ENCODE measurements around the gene LDLRAD3. TPM values are rescaled to one million over a fixed set of nuclear protein-coding genes. Genes with fewer than 3 reads are reported as not detected.

The LDLRAD3 gene
- total and polyA plus RNA-seq, 3 experiments from 2014 or later, result 0.09 to 0.44 TPM; not detected in 1

DNA sequence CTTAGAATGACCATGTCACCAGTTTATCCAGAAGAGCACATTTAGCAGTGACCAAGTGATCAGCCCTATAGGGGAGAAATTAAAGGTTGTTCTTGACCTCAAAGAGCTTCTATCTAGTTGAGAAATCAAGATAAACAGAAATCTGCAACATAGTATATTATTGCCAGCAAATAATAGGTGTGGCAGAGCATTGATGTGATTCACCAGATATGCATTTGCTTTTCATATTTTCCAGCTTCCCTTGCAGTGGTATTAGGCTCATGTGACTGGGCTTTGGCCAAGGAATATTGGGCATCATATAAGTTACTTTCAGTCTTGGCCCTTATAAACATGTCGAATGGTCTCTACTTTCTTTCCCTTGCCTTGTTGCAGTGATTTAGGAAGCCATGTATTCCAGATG, 310.9 kb downstream of the LDLRAD3 start:
- Histone ChIP-seq H3K4me3 (ENCODE audit: low read length) (no peak overlapping the region), H3K36me3 (ENCODE audit: insufficient read depth, low read length) (no peaks in the 10 kb centered on the region), H3K27me3 (ENCODE audit: insufficient read depth, low read length, poor library complexity, severe bottlenecking) (peaks cover 8% of the 10 kb centered on the region), H3K4me1 (ENCODE audit: insufficient read depth, low read length) (no peaks in the 10 kb centered on the region), H3K9me3 (ENCODE audit: low read length) (no peaks in the 10 kb centered on the region), H3K27ac (ENCODE audit: low read depth, low read length) (no peak overlapping the region)
- DNase-seq, result no peak
- ChIA-PET POLR2A (no interaction called here), CTCF (interaction anchor here (1.4 kb wide), 1 partner anchor 12 kb away, joined by 4 read pairs; no protein-coding TSS in a partner anchor)
- no peak overlapping the region for H3K27ac Mint-ChIP-seq
- H3K9me3 Mint-ChIP-seq, result no peaks in the 10 kb centered on the region
- no peaks in the 10 kb centered on the region for H3K36me3 Mint-ChIP-seq
- peaks cover 20 to 52% of the 10 kb centered on the region in 2 donors for H3K27me3 Mint-ChIP-seq
- no peaks in the 10 kb centered on the region for H3K4me1 Mint-ChIP-seq
- no peak overlapping the region for H3K4me3 Mint-ChIP-seq

DNA sequence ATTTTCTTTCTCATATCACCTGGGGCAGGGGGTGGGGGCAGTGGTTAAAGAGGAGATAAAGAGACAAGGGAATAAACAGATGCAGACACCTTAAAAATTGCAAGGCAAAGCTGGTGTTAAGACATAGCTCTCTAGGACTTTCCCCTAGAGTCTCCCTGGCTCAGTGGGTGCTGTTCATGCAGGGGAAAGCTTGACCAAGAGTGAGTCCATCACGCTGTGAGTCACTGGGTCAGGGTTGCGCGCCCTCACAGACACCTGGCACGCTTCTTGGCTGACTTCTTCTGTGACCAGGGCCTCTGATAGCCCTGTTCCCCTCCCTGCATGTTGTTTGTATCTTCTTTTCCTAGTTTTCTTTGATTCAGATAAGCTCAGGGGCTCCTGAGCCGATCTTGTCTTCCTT, 313.5 kb downstream of the LDLRAD3 start:
- H3K27me3 Mint-ChIP-seq, result peaks cover 28 to 44% of the 10 kb centered on the region in 2 donors
- no peak overlapping the region for H3K4me3 Mint-ChIP-seq
- no peak for DNase-seq
- POLR2A ChIA-PET, result no interaction called here
- no peaks in the 10 kb centered on the region for H3K4me1 Mint-ChIP-seq
- no peaks in the 10 kb centered on the region for H3K36me3 Mint-ChIP-seq
- H3K27ac ChIP-seq (ENCODE audit: low read depth, low read length), result no peak overlapping the region
- CTCF ChIA-PET, result interaction anchor here (1.0 kb wide), 1 partner anchor 9 kb away, joined by 7 read pairs; no protein-coding TSS in a partner anchor
- H3K27me3 ChIP-seq (ENCODE audit: insufficient read depth, low read length, poor library complexity, severe bottlenecking), result peaks cover 5% of the 10 kb centered on the region
- no peaks in the 10 kb centered on the region for H3K9me3 ChIP-seq (ENCODE audit: low read length)
- no peak overlapping the region for H3K27ac Mint-ChIP-seq
- no peaks in the 10 kb centered on the region for H3K36me3 ChIP-seq (ENCODE audit: insufficient read depth, low read length)
- no peaks in the 10 kb centered on the region for H3K9me3 Mint-ChIP-seq
- no peaks in the 10 kb centered on the region for H3K4me1 ChIP-seq (ENCODE audit: insufficient read depth, low read length)
- no peak overlapping the region for H3K4me3 ChIP-seq (ENCODE audit: low read length)

DNA sequence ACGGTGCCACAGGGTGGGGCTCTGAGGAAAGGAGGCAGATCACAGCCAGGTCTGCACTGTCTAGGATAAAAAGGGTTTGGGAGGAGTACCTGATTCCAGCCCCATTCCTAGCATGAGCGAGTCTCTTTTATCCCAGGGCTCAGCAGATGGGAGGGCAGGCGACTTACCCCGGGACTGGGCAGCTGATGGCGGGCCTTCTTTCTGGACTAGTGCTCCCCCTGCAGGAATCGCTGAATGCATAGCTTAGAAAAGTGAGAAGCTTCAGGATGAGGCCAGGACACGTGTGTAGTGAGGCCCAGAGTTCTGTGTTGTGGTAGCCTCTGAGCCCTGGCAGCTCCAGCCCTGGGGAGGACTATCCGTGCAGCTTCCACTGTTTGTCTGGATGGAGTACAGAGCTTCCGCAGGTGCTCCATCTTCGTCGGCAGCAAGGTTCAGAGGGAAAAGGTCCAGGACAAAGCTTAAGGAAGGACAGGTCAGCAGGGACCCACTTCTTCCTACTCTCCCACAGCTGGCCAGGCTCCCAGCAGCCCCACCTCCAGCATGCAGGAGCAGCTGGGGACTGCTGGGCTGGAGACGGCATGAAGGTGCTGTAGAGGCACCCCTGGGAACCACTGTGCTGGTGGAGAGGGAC, 315.0 kb downstream of the LDLRAD3 start:
- no peaks in the 10 kb centered on the region for H3K36me3 Mint-ChIP-seq
- H3K4me3 Mint-ChIP-seq, result no peak overlapping the region
- H3K27ac Mint-ChIP-seq, result no peak overlapping the region
- H3K9me3 Mint-ChIP-seq, result no peaks in the 10 kb centered on the region
- Histone ChIP-seq H3K9me3 (ENCODE audit: low read length) (no peaks in the 10 kb centered on the region), H3K4me3 (ENCODE audit: low read length) (no peak overlapping the region), H3K36me3 (ENCODE audit: insufficient read depth, low read length) (no peaks in the 10 kb centered on the region), H3K4me1 (ENCODE audit: insufficient read depth, low read length) (no peaks in the 10 kb centered on the region), H3K27me3 (ENCODE audit: insufficient read depth, low read length, poor library complexity, severe bottlenecking) (peaks cover 5% of the 10 kb centered on the region), H3K27ac (ENCODE audit: low read depth, low read length) (no peak overlapping the region)
- no peak for DNase-seq
- ChIA-PET CTCF (no interaction called here), POLR2A (no interaction called here)
- H3K27me3 Mint-ChIP-seq, result peaks cover 25 to 50% of the 10 kb centered on the region in 2 donors
- no peaks in the 10 kb centered on the region for H3K4me1 Mint-ChIP-seq

DNA sequence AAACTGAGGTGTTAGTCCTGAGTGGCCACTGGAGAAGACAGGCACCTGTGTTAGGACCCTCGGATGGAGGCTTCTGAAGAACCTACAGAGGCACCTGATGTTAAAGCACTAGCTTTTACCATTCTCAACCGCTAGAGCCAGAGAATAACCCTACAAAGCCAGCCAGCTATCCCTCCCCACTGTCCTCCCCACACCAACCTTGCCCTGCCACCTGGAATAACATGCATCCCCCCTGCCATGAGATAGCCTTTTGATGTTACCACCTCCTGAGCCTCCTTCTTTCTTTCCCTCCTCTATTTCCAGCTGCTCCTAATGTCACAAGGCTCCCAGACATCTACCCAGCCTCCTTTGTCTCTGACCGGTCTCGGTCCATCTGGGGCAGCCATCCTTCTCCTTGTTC, 317.2 kb downstream of the LDLRAD3 start:
- Mint-ChIP-seq H3K27ac (no peak overlapping the region), H3K4me1 (no peaks in the 10 kb centered on the region), H3K27me3 (peaks cover 27 to 55% of the 10 kb centered on the region in 2 donors), H3K36me3 (no peaks in the 10 kb centered on the region), H3K4me3 (no peak overlapping the region), H3K9me3 (no peaks in the 10 kb centered on the region)
- no peak overlapping the region for H3K4me3 ChIP-seq (ENCODE audit: low read length)
- ChIA-PET POLR2A (no interaction called here), CTCF (interaction anchor here (1.2 to 1.9 kb wide), 2 partner anchors 9 to 12 kb away, joined by 3 to 4 read pairs; no protein-coding TSS in a partner anchor)
- no peaks in the 10 kb centered on the region for H3K4me1 ChIP-seq (ENCODE audit: insufficient read depth, low read length)
- H3K36me3 ChIP-seq (ENCODE audit: insufficient read depth, low read length), result no peaks in the 10 kb centered on the region
- DNase-seq, result no peak
- no peaks in the 10 kb centered on the region for H3K9me3 ChIP-seq (ENCODE audit: low read length)
- H3K27ac ChIP-seq (ENCODE audit: low read depth, low read length), result no peak overlapping the region
- peaks cover 5% of the 10 kb centered on the region for H3K27me3 ChIP-seq (ENCODE audit: insufficient read depth, low read length, poor library complexity, severe bottlenecking)

DNA sequence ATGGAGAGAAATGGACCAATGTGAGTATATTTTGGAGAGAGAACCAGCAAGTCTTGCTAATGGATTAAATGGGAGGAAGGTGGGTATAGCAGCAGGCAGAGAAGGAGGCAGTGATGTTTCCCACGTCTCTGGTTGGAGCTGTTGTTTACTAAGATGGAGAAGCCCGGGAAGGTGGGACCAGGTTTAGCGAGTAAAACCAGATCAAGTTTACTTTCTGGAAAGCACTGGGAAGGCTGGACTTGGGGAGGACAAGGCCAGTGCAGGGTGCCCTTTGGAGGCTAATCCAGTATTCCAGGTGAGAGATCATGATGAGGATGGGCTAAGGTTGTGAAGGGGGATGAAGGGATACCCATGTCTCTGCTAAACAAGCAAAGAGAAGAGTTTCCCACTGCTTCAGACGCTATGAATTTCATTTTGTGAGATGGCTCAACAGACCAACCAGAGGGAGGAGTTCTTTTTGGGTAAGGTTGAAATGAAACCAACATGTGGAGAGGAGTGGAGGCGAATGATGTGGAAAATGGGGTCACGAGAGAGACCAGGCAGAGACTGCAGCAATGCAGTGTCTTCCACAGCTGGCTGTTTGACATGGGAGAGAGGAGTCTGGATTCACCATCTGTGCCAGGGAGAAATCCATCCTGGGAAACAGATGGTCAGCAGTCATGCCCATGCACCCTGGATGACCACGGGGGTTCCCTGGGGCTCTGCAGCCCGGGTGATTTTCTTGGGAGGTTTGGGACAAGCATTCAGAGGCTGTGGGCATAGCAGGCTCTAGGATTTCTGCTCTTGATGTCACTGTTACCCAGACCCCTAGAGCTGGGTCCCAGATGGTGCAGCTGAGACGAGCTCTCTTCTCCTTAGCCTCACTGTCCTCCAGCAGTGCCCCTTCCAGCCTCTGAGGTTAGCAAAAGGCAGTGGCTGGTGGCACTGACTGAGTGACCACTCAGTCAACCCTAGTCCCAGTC, 320.4 kb downstream of the LDLRAD3 start:
- ChIA-PET POLR2A (no interaction called here), CTCF (interaction anchor here (1.2 kb wide), 1 partner anchor 12 kb away, joined by 3 read pairs; no protein-coding TSS in a partner anchor)
- Mint-ChIP-seq H3K9me3 (no peaks in the 10 kb centered on the region), H3K4me3 (no peak overlapping the region), H3K4me1 (no peaks in the 10 kb centered on the region), H3K27ac (no peak overlapping the region), H3K36me3 (no peaks in the 10 kb centered on the region), H3K27me3 (peaks cover 17 to 36% of the 10 kb centered on the region in 2 donors)
- DNase-seq, result no peak
- Histone ChIP-seq H3K27ac (ENCODE audit: low read depth, low read length) (no peak overlapping the region), H3K36me3 (ENCODE audit: insufficient read depth, low read length) (no peaks in the 10 kb centered on the region), H3K27me3 (ENCODE audit: insufficient read depth, low read length, poor library complexity, severe bottlenecking) (no peaks in the 10 kb centered on the region), H3K4me1 (ENCODE audit: insufficient read depth, low read length) (no peaks in the 10 kb centered on the region), H3K4me3 (ENCODE audit: low read length) (no peak overlapping the region), H3K9me3 (ENCODE audit: low read length) (no peaks in the 10 kb centered on the region)

DNA sequence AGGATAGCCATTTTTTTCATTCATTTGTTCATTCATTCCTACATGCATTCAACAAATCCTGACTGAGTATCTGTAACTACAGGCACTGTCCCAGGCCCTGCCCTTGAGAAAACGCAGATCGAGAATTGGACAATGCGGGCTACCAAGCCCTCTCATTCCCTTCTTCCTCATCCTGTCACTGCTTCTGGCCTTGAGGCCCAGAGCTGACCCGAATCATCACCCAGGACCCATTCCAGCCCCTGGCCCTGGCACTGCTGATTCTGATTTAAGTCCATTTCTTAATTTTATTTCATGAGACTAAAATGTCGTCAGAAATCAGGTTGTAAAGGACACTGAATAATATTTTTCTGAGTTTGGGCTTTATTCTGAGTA, 321.1 kb downstream of the LDLRAD3 start:
- Mint-ChIP-seq H3K36me3 (peaks cover 0 to 3% (median 2%) of the 10 kb centered on the region in 3 donors), H3K9me3 (no peaks in the 10 kb centered on the region), H3K27ac (no peak overlapping the region), H3K4me3 (no peak overlapping the region), H3K4me1 (no peaks in the 10 kb centered on the region), H3K27me3 (peaks cover 14 to 33% of the 10 kb centered on the region in 2 donors)
- Histone ChIP-seq H3K27ac (ENCODE audit: low read depth, low read length) (no peak overlapping the region), H3K36me3 (ENCODE audit: insufficient read depth, low read length) (no peaks in the 10 kb centered on the region), H3K4me3 (ENCODE audit: low read length) (no peak overlapping the region), H3K4me1 (ENCODE audit: insufficient read depth, low read length) (no peaks in the 10 kb centered on the region), H3K27me3 (ENCODE audit: insufficient read depth, low read length, poor library complexity, severe bottlenecking) (no peaks in the 10 kb centered on the region), H3K9me3 (ENCODE audit: low read length) (no peaks in the 10 kb centered on the region)
- POLR2A ChIA-PET, result no interaction called here
- no peak for DNase-seq
- CTCF ChIA-PET, result interaction anchor here (1.4 to 1.7 kb wide), 3 partner anchors 15 to 654 kb away, joined by 3 to 5 read pairs (median 5); partner anchors contain the start of gene FJX1

DNA sequence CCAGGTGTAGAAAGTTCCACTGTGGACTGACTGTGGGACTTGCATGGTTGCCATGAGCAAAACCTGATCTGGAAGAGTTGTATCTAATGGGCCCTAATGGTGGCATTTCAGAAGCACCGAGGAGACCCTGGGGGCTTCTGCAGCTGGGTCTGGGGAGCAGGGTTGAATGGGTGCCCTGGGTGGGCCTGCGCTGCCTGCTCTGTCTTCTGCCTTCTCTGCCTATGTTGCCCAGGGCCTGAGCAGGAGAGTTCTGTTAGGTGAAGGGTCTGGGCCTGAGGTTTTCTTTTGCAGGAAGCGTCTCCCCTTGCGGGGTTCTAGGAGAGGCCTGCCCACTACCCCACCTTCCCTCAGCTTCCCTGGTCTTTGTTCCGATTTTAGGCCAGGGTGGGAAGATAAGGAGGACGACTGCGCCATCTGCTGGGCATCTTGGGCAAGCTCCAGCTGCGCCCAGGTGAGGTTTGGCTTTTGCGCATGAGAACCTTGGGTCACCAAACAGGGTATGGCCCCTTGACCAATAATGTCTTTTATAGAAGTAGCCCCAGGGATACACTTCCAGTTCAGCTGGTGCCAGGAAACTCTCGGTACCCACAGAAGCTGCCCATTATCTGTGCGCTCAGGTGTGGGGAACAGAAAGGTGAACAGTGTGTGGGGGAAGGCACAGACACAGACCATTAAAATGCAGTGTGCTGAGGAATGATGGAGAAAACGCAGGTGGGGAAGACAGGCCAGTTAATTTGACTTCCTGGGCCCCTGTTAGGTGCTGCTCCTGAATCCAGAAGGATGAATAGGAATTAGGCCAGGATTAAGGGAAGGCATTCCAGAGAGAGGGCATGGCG, 322.1 kb downstream of the LDLRAD3 start:
- CTCF ChIA-PET, result interaction anchor here (0.8 to 2.0 kb wide), 15 partner anchors 8 to 660 kb away, joined by 3 to 7 read pairs (median 4); partner anchors contain the start of genes COMMD9 and FJX1
- Mint-ChIP-seq H3K4me3 (no peak overlapping the region), H3K27me3 (peaks cover 9 to 24% of the 10 kb centered on the region in 2 donors), H3K36me3 (peaks cover 3 to 11% (median 8%) of the 10 kb centered on the region in 3 donors), H3K9me3 (no peaks in the 10 kb centered on the region), H3K4me1 (no peaks in the 10 kb centered on the region), H3K27ac (no peak overlapping the region)
- Histone ChIP-seq H3K9me3 (ENCODE audit: low read length) (no peaks in the 10 kb centered on the region), H3K36me3 (ENCODE audit: insufficient read depth, low read length) (no peaks in the 10 kb centered on the region), H3K4me3 (ENCODE audit: low read length) (no peak overlapping the region), H3K27me3 (ENCODE audit: insufficient read depth, low read length, poor library complexity, severe bottlenecking) (no peaks in the 10 kb centered on the region), H3K27ac (ENCODE audit: low read depth, low read length) (no peak overlapping the region), H3K4me1 (ENCODE audit: insufficient read depth, low read length) (no peaks in the 10 kb centered on the region)
- DNase-seq, result peak in 4 of 5 donors; percentile 9 to 34 (median 27)
- POLR2A ChIA-PET, result no interaction called here
